Measurements from ENCODE around the gene BMAL1. TPM values are rescaled to one million over a fixed set of nuclear protein-coding genes. Genes with fewer than 3 reads are reported as not detected.
A peak's percentile ranks its signal among the peaks of the same experiment; 100 is the strongest.

The BMAL1 gene
- total RNA-seq, 1 experiment from 2014 or later = 10.9 TPM

DNA sequence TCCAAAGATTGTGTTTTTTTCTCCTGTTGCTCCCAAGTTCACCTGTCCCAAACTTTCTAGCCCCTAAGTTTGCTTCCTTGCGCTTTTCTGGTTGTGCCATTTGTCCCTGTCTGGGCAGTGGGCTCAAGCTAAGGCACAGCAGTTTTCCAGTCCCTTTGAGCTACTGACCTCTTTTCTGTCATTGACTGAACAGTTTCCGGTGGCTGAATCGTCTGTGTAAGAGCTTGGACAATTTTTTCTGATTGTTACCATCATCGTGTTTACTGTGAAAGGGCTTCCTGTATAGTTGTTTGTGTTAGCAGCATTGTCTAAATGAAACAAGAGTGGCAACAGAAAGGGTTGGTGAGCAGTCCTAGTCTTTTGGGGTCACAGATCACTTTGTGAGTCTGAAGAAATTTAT is 49.8 kb downstream of the BMAL1 start:
- no peak overlapping the region for H2AFZ ChIP-seq (ENCODE audit: low read length)
- H3K27ac ChIP-seq (ENCODE audit: low read length) = no peak overlapping the region
- no peak for TF ChIP-seq EZH2phosphoT487 (IDR thresholded peaks at IDR 0.05; ENCODE audit: borderline replicate concordance, low read length)
- no peak for TF ChIP-seq EZH2 (IDR thresholded peaks at IDR 0.05; ENCODE audit: low read length, unreplicated experiment)
- TF ChIP-seq, protein P1, sequence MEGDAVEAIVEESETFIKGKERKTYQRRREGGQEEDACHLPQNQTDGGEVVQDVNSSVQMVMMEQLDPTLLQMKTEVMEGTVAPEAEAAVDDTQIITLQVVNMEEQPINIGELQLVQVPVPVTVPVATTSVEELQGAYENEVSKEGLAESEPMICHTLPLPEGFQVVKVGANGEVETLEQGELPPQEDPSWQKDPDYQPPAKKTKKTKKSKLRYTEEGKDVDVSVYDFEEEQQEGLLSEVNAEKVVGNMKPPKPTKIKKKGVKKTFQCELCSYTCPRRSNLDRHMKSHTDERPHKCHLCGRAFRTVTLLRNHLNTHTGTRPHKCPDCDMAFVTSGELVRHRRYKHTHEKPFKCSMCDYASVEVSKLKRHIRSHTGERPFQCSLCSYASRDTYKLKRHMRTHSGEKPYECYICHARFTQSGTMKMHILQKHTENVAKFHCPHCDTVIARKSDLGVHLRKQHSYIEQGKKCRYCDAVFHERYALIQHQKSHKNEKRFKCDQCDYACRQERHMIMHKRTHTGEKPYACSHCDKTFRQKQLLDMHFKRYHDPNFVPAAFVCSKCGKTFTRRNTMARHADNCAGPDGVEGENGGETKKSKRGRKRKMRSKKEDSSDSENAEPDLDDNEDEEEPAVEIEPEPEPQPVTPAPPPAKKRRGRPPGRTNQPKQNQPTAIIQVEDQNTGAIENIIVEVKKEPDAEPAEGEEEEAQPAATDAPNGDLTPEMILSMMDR (conservative IDR thresholded peaks at IDR 0.05; ENCODE audit: low read depth, low read length) = no peak
- ChIA-PET POLR2A (ENCODE audit: unreplicated experiment) (no interaction called here), CTCF (no interaction called here)
- peaks cover 29% of the 10 kb centered on the region for H3K4me1 ChIP-seq (ENCODE audit: insufficient read depth, low read length)
- no peaks in the 10 kb centered on the region for H3K9me2 ChIP-seq (replicated peaks; ENCODE audit: low read length)
- H3K9ac ChIP-seq (ENCODE audit: low read length) = no peak overlapping the region
- H3F3A ChIP-seq (ENCODE audit: low read length, unreplicated experiment) = no peaks in the 10 kb centered on the region
- DNase-seq (no peak), ATAC-seq (no peak)
- intact Hi-C loops (cut with micrococcal nuclease) = no loop called here
- H3K4me2 ChIP-seq (ENCODE audit: low read length) = no peak overlapping the region
- H3K4me3 ChIP-seq (ENCODE audit: low read length) = no peak overlapping the region
- no peaks in the 10 kb centered on the region for H3K9me3 ChIP-seq (ENCODE audit: low read length)
- no TSS peak for BruUV-seq (replicated peaks)
- no peaks in the 10 kb centered on the region for H3K36me3 ChIP-seq (ENCODE audit: low read depth, low read length)
- H4K20me1 ChIP-seq (ENCODE audit: low read length) = no peaks in the 10 kb centered on the region
- H3K27me3 ChIP-seq (ENCODE audit: low read length) = no peaks in the 10 kb centered on the region
- no peaks in the 10 kb centered on the region for H3K79me2 ChIP-seq (ENCODE audit: low read length)

DNA sequence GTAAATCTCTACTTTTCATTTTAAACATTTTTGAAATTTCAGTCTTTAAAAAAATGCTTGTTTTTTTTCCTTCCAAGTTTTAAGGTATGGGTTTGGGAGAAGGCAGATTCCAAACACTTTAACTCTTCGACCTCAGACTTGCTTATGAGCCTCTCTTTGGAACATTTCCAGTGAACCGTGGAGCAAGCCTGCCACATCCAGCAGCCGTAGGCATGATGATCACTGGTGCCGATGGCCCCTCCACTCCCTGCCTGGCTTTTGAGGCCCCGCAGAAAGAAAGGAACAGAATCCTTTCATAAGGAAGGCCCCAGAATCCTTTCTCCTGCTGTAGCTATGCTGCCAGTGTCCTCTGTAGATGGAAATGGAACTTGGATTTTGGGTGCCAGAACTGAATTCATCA is 50.7 kb downstream of the BMAL1 start:
- H3F3A ChIP-seq (ENCODE audit: low read length, unreplicated experiment) = peaks cover 2% of the 10 kb centered on the region
- no peaks in the 10 kb centered on the region for H4K20me1 ChIP-seq (ENCODE audit: low read length)
- no peak for DNase-seq
- no peaks in the 10 kb centered on the region for H3K36me3 ChIP-seq (ENCODE audit: low read depth, low read length)
- intact Hi-C loops (cut with micrococcal nuclease) = no loop called here
- H3K79me2 ChIP-seq (ENCODE audit: low read length) = no peaks in the 10 kb centered on the region
- TF ChIP-seq, protein P1 (conservative IDR thresholded peaks at IDR 0.05; ENCODE audit: low read depth, low read length) = no peak
- TF ChIP-seq EZH2 (IDR thresholded peaks at IDR 0.05; ENCODE audit: low read length, unreplicated experiment) = no peak
- no peak for TF ChIP-seq EZH2phosphoT487 (IDR thresholded peaks at IDR 0.05; ENCODE audit: borderline replicate concordance, low read length)
- CTCF ChIA-PET = no interaction called here
- H3K4me1 ChIP-seq (ENCODE audit: insufficient read depth, low read length) = peaks cover 36% of the 10 kb centered on the region
- H3K4me2 ChIP-seq (ENCODE audit: low read length) = no peak overlapping the region
- POLR2A ChIA-PET (ENCODE audit: unreplicated experiment) = no interaction called here
- no TSS peak for BruUV-seq (replicated peaks)
- no peaks in the 10 kb centered on the region for H3K27me3 ChIP-seq (ENCODE audit: low read length)
- ATAC-seq = no peak
- no peak overlapping the region for H2AFZ ChIP-seq (ENCODE audit: low read length)
- no peaks in the 10 kb centered on the region for H3K9me2 ChIP-seq (replicated peaks; ENCODE audit: low read length)
- no peak overlapping the region for H3K9ac ChIP-seq (ENCODE audit: low read length)
- no peak overlapping the region for H3K27ac ChIP-seq (ENCODE audit: low read length)
- H3K4me3 ChIP-seq (ENCODE audit: low read length) = no peak overlapping the region
- H3K9me3 ChIP-seq (ENCODE audit: low read length) = no peaks in the 10 kb centered on the region

DNA sequence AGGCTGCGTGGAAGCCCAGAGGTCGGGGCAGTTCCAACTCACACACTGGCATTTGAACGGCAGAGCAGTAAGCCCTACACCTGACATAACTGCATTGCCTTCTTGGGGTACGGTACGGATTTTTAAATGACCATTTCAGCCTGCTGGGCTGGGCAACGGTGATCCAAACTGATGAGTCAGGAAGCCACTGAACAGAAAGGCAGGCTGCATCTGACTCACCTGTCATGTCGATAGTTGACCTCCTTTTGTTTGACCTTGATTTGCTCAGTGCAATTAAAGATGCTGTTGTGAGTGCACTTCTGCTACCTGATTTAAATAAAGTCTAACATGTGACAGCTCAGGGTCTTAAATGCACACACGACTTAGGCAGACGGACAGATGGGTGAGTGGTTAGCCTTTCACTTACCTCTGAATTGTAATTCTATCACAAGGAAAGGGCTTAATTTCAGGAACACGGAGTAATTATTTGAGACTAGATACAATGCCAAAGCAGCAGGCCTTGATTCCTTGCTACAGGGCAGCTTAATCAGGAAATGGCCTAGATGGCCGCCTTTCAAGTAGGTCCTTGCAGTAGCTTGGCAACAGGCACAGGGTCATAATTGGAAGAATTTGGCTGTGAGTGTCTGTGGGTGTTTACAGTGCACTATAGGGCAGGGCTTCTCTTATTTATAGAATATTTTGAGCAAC is 52.2 kb downstream of the BMAL1 start:
- Histone ChIP-seq H3K9me3 (ENCODE audit: low read length) (no peaks in the 10 kb centered on the region), H3K4me3 (ENCODE audit: low read length) (no peak overlapping the region), H3K27ac (ENCODE audit: low read length) (peak overlapping the region; percentile 18; the same call in 1 of the 2 replicates), H3K4me1 (ENCODE audit: insufficient read depth, low read length) (peaks cover 51% of the 10 kb centered on the region), H3K27me3 (ENCODE audit: low read length) (no peaks in the 10 kb centered on the region), H3K79me2 (ENCODE audit: low read length) (no peaks in the 10 kb centered on the region), H2AFZ (ENCODE audit: low read length) (no peak overlapping the region), H3K36me3 (ENCODE audit: low read depth, low read length) (no peaks in the 10 kb centered on the region), H4K20me1 (ENCODE audit: low read length) (no peaks in the 10 kb centered on the region), H3K9me2 (replicated peaks; ENCODE audit: low read length) (no peaks in the 10 kb centered on the region), H3K9ac (ENCODE audit: low read length) (no peak overlapping the region), H3K4me2 (ENCODE audit: low read length) (peak overlapping the region; percentile 56), H3F3A (ENCODE audit: low read length, unreplicated experiment) (peaks cover 5% of the 10 kb centered on the region)
- DNase-seq (peak; percentile 65), ATAC-seq (peak; percentile 58)
- CTCF ChIA-PET = no interaction called here
- no TSS peak for BruUV-seq (replicated peaks)
- intact Hi-C loops (cut with micrococcal nuclease) = loop anchor here (10.0 kb wide), 1 partner anchor 365 kb away; no protein-coding TSS in a partner anchor
- TF ChIP-seq, protein P1 (conservative IDR thresholded peaks at IDR 0.05; ENCODE audit: low read depth, low read length) = no peak
- TF ChIP-seq EZH2phosphoT487 (IDR thresholded peaks at IDR 0.05; ENCODE audit: borderline replicate concordance, low read length) = no peak
- TF ChIP-seq EZH2 (IDR thresholded peaks at IDR 0.05; ENCODE audit: low read length, unreplicated experiment) = no peak
- POLR2A ChIA-PET (ENCODE audit: unreplicated experiment) = no interaction called here
